Endothelial cell of umbilical vein (primary cell): Measurements from ENCODE around the gene THRSP.

ENCODE experiments used
- EZH2 ChIP-seq: IDR thresholded peaks from 2 replicates; pipeline ENCODE4 v1.6.1; 2012; ENCODE audit warnings: borderline replicate concordance, low read depth, mild to moderate bottlenecking, moderate library complexity, low read length, inconsistent platforms; ENCODE audit not compliant: severe bottlenecking
- GATA2 ChIP-seq: IDR thresholded peaks from 2 replicates; pipeline ENCODE4 v1.7.0; 2011; ENCODE audit warnings: low read depth, mild to moderate bottlenecking, moderate library complexity, mixed read lengths, low read length; ENCODE audit not compliant: insufficient read length, insufficient read depth
- JUN ChIP-seq: IDR thresholded peaks from 2 replicates; pipeline ENCODE4 v1.6.1; 2011; ENCODE audit warnings: borderline replicate concordance, low read depth; ENCODE audit not compliant: insufficient read length, insufficient read depth
- MYC ChIP-seq: IDR thresholded peaks from one replicate; pipeline ENCODE4 v1.6.1; 2011; ENCODE audit warnings: mild to moderate bottlenecking, low read depth, low read length
- POLR2AphosphoS5 ChIP-seq: IDR thresholded peaks from 2 replicates; pipeline ENCODE4 v1.6.1; 2012; ENCODE audit warnings: low read depth, mild to moderate bottlenecking, control low read depth, low read length, moderate library complexity; ENCODE audit not compliant: insufficient read depth
- TF ChIP-seq, protein P1 (sequence below), 2 donors: IDR thresholded peaks; 1 replicate in 1 of 2; 2 replicates in 1 of 2; pipeline ENCODE4 v1.5.1; 2011; ENCODE audit warnings: low read length in 2 of 2, mild to moderate bottlenecking in 2 of 2, moderate library complexity in 2 of 2, control low read depth in 1 of 2, inconsistent platforms in 1 of 2, low read depth in 1 of 2; ENCODE audit not compliant: insufficient read depth in 1 of 2; ENCODE audit errors: extremely low read depth in 1 of 2
- TF ChIP-seq, protein P2 (sequence below): IDR thresholded peaks from 2 replicates; pipeline ENCODE4 v1.6.1; 2011; ENCODE audit not compliant: insufficient read depth, insufficient read length

DNA sequence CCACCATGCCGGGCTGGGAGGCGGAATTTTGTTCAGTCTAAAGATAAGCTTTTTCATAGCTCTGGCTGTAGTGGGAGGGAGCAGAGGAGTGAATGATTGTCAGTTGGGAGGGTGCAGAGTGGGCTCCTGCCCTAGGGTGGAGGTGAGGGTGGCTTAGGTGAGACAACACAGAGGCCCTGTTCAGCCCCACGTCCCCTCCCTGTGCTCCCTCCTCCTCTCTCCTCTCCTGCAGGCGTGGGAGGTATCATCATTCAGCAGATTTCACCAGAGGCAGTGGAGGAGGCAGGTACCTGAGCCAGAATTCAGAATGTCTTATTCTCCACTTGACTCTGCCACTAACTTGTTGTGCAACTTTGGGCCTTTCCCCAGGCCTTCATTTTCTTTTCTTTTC lies 1.7 kb upstream of the THRSP start:
- TF ChIP-seq, protein P1, sequence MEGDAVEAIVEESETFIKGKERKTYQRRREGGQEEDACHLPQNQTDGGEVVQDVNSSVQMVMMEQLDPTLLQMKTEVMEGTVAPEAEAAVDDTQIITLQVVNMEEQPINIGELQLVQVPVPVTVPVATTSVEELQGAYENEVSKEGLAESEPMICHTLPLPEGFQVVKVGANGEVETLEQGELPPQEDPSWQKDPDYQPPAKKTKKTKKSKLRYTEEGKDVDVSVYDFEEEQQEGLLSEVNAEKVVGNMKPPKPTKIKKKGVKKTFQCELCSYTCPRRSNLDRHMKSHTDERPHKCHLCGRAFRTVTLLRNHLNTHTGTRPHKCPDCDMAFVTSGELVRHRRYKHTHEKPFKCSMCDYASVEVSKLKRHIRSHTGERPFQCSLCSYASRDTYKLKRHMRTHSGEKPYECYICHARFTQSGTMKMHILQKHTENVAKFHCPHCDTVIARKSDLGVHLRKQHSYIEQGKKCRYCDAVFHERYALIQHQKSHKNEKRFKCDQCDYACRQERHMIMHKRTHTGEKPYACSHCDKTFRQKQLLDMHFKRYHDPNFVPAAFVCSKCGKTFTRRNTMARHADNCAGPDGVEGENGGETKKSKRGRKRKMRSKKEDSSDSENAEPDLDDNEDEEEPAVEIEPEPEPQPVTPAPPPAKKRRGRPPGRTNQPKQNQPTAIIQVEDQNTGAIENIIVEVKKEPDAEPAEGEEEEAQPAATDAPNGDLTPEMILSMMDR (IDR thresholded peaks at IDR 0.05; ENCODE audit: extremely low read depth in 1 of 2, insufficient read depth in 1 of 2, low read depth in 1 of 2, low read length in 2 of 2) = no peak
- TF ChIP-seq JUN (no peak), EZH2 (no peak), MYC (no peak), POLR2AphosphoS5 (no peak), GATA2 (no peak)
- TF ChIP-seq, protein P2, sequence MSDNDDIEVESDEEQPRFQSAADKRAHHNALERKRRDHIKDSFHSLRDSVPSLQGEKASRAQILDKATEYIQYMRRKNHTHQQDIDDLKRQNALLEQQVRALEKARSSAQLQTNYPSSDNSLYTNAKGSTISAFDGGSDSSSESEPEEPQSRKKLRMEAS = no peak
